NAMALWA (cell line): Measurements from ENCODE around the gene PPM1E.
A peak's percentile ranks its signal among the peaks of the same experiment; 100 is the strongest.

Experiments
- DNase-seq: peaks from one replicate; pipeline ENCODE4 v3.0.0-alpha.2; 2015; ENCODE audit warnings: low spot score

Gene PPM1E

GRCh38 chr17:58996968-58997367 is 241.3 kb downstream of the PPM1E start:
- no peak for DNase-seq

- no peak for DNase-seq
Observed at GRCh38 chr17:58997756-58998553, 242.3 kb downstream of the PPM1E start.

- no peak for DNase-seq
Observed at GRCh38 chr17:58998871-58999270, 243.2 kb downstream of the PPM1E start.

GRCh38 chr17:58999500-58999899 is 243.8 kb downstream of the PPM1E start:
- no peak for DNase-seq

GRCh38 chr17:59000022-59000421 is 244.4 kb downstream of the PPM1E start:
- no peak for DNase-seq

- peak; percentile 97 for DNase-seq
Observed at GRCh38 chr17:59001158-59001814, 245.6 kb downstream of the PPM1E start.

- DNase-seq = peak; percentile 30
Observed at GRCh38 chr17:59002126-59002525, 246.5 kb downstream of the PPM1E start.

GRCh38 chr17:59002848-59003247 is 247.2 kb downstream of the PPM1E start:
- DNase-seq = no peak

GRCh38 chr17:59003860-59004259 is 248.2 kb downstream of the PPM1E start:
- no peak for DNase-seq

- DNase-seq = peak; percentile 86
Observed at GRCh38 chr17:59004338-59005111, 248.9 kb downstream of the PPM1E start.

GRCh38 chr17:59007995-59008394 is 252.3 kb downstream of the PPM1E start:
- no peak for DNase-seq

- no peak for DNase-seq
Observed at GRCh38 chr17:59008737-59009136, 253.1 kb downstream of the PPM1E start.

GRCh38 chr17:59010026-59010425 is 254.4 kb downstream of the PPM1E start:
- no peak for DNase-seq

- DNase-seq = no peak
Observed at GRCh38 chr17:59011975-59012374, 256.3 kb downstream of the PPM1E start.

GRCh38 chr17:59018019-59018418 is 262.4 kb downstream of the PPM1E start:
- no peak for DNase-seq

- no peak for DNase-seq
Observed at GRCh38 chr17:59024916-59025315, 269.3 kb downstream of the PPM1E start.

GRCh38 chr17:59026176-59026939 is 270.7 kb downstream of the PPM1E start:
- no peak for DNase-seq

GRCh38 chr17:59027750-59028149 is 272.1 kb downstream of the PPM1E start:
- no peak for DNase-seq

- DNase-seq = no peak
Observed at GRCh38 chr17:59028328-59028727, 272.7 kb downstream of the PPM1E start.

GRCh38 chr17:59030811-59031210 is 275.2 kb downstream of the PPM1E start:
- DNase-seq = no peak
